ENCODE data around the gene MFAP1.

DNA sequence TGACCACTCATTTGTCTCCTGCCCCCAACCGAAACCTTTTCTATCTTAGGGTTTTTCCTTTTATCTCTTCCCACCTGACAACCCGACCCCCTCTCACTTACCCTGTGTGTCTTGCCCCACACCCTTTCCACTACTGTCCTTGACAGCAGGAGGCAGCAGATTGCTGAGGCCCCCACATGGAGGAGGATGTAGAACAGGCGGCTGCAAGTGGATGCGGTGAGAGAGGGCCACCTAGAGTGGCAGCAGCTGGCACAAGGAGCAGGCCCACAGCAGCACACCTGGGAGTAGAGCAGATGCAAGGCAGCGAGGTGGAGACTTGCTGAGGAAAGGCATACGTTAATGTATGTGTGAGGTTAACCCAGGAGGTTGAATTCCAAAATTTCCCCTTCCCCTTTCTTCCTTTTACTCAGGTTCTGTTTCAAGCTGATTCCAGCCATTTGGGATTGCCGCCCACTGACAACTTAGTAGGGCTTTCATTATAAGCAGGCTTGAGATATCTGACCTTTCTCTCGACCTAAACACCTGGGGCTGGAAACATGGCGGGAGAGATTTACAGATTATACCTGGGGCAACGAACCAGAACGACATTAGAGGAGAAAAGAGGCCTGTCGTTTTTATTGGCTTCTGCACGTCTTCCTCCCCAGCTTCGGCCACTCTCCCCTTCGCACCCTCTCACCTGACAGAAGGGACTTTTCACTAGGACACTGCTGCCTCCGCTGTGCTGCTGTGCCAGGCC, 25.1 kb downstream of the MFAP1 start:
- TF ChIP-seq CTCF (IDR thresholded peaks at IDR 0.05; ENCODE audit: low read depth, low read length, poor library complexity, severe bottlenecking) (peak; percentile 71), EZH2phosphoT487 (IDR thresholded peaks at IDR 0.05; ENCODE audit: borderline replicate concordance, low read length) (no peak)

Measured in DOHH2 (cell line).